ENCODE results near the gene RALGDS.

DNA sequence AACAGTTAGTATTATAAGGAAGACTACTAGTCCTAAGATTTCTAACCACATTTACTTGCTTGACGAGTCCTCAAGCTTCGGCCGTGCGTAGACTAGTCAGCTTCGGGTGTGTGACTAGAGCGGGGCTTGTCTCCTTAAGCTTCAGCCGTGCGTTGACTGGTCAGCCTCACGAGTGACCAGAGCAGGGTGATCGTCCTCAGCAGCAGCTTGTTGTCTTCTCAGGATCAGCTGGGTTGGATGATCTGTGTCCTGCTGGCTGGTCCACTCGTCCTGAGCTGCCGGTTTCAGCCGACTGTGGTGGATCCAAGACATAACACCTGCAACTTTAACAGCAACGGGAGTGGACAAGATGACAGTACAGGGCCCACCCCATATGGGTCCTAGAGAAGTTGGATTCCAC, 42.6 kb downstream of the RALGDS start:
- no peak for TF ChIP-seq CTCF (IDR thresholded peaks at IDR 0.05)
- no peak for TF ChIP-seq EZH2 (IDR thresholded peaks at IDR 0.05; ENCODE audit: borderline replicate concordance, insufficient read depth, low read depth, low read length, poor library complexity, severe bottlenecking)
